AML-193 (cell line): Measurements from ENCODE around the gene PNP.

ENCODE experiments used
- DNase-seq, 2 experiments: peaks; one replicate each; lab custom pipeline; 2025; lab: John Stamatoyannopoulos, UW

Gene PNP

GRCh38 chr14:20455355-20456300, 13.6 kb upstream of the PNP start:
- peak; percentile 75 to 84 for DNase-seq

- no peak for DNase-seq
These were observed 12.2 kb upstream of the PNP start for GRCh38 chr14:20456971-20457370.

DNA sequence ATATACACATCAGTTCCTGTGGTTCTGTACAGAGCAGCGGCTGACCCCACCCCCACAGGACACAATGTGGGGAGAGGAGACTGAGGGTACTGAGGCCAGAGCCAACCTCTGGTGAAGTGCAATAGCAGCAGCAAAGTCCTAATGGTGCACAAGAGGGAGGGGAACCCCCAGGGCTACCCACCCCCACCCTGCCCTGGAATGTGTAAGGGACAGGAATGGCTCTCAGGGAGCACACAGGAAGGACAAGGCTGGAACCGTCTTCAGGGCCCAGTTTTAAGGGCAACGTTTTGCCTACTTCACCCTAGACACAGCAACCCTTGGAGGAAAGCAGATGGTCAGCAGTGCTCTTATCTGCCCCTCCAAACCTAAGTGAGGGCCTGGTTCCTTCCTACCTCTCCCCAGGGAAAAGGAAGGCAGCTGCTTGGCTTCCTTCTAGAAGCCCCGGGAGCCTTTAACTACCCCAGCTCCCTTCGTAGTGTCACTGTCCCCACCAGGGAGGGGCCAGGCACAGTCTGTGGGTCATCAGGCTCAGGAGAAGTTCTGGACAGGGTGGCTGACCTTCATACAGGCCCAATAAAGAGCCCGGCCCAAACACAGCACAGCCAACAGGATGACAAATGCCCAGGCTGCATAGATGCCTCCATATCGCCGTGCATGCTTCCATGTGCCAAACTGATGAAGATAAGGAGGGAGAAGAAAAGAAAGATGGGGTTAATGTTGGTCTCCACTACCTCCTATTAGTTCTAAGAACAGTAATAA, 11.0 kb upstream of the PNP start:
- DNase-seq: no peak

GRCh38 chr14:20460458-20461224, 8.6 kb upstream of the PNP start:
- DNase-seq: no peak

DNA sequence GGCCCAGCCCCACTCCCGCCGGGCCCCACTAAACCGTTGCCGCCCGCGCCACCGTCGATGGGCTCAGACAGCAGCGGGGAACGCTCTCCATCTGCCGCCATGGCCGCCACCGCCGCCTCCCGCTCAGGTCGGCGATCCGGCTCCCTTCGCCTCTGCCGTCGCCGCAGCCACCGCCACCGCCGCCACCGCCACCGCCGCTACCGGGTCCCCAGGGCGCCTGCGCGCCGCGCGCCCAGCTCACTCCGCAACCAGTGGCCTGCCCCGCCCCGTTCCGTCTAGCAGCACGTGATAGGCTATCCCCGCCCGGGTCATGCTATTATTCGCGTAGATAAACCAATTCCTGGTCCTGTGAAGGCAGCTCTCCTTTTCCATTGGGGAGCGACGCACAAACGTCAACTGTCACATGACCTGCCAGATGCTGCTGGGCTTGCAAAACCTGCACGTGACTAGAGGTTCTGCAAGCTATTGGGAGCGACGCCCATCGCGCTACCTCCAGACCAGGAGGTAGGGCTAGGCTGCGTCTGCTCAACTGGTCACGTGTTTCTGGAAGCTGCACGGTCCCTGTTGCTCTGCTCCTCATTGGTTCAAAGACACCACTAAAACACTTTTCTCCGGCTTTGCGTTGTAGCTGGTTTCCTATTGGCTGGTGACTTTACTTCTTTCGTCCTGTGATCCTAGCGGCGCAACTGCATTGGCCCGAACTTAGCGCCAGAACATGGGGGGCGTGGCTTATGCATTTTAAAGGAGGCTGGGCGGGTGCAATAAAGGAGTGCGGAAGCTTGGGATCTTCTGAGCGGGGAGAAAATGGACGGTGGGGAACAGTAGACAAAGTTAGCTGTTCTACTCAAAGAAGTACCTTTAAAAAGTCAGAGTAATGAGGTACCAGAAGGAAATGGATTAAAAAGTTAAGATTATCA, 7.7 kb upstream of the PNP start, which contains the start of gene PIP4P1:
Gene PIP4P1, minus strand, starts transcription at position 210 of the 917 bp plus-strand sequence. Its CDS starts 109 bp downstream, at position 101.
- DNase-seq: peak; percentile 99 to 100

- DNase-seq: no peak
These were observed 403 bp upstream of the PNP start for GRCh38 chr14:20468764-20469241.

GRCh38 chr14:20469890-20470602, 840 bp downstream of the PNP start:
- peak; percentile 75 for DNase-seq

- DNase-seq: no peak
These were observed 1.3 kb downstream of the PNP start for GRCh38 chr14:20470603-20470901.

GRCh38 chr14:20472536-20473169, 3.4 kb downstream of the PNP start:
- DNase-seq: no peak

- no peak for DNase-seq
These were observed 7.6 kb downstream of the PNP start for GRCh38 chr14:20476776-20477175.

DNA sequence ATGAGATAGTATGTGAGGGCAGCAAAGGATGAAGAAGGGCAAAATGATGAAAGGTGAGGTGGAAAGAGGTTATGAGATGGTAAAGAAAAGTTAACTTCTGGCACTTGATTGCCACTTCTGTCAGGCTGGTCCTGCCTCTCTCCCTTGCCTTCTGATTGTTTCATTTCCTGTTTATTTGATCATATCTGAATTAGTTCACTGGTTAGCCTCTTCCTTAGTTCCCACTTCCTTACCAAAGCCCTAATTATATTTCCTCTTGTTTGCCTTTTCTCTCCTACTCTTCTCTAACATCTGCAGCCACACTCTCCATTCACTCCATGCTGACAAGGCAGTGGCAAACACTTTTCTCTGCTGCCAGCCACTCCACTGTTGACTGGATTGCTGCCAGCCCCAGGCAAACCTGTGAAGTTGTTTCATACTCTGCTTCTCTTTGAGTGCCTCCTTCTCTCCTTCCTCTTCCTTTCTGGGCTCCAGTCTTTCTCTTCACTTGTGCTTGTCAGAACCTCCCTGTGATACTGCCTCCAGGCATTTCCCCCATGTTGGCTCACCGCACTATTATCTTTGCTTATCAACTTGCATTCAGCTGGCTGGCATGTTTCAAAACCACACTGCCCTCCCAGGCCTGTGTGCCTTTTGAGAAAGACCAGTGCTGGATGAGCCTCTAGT, 8.1 kb downstream of the PNP start:
- DNase-seq: peak; percentile 73 to 79

- DNase-seq: no peak
These were observed 9.7 kb downstream of the PNP start for GRCh38 chr14:20478894-20479293.

DNA sequence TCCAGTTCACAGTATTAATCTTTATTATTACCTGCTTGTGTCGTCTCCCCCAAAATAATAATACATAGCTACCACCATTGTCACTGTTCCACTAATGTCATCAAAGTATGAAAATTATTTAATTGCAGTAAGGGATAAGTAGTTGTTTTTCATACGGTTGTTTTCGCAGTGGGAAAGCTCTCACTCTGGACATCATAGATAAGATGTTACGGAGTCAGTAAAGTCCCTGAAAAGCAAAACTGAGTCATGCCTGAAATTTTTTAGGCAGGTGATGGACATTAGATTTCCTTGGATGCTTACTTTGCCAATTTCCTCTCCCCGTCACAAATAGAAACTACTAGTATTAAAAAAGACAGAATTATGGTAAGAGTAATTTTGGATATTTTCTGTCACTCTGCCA, 13.2 kb downstream of the PNP start:
- no peak for DNase-seq

GRCh38 chr14:20485900-20486299, 16.7 kb downstream of the PNP start:
- no peak for DNase-seq

DNA sequence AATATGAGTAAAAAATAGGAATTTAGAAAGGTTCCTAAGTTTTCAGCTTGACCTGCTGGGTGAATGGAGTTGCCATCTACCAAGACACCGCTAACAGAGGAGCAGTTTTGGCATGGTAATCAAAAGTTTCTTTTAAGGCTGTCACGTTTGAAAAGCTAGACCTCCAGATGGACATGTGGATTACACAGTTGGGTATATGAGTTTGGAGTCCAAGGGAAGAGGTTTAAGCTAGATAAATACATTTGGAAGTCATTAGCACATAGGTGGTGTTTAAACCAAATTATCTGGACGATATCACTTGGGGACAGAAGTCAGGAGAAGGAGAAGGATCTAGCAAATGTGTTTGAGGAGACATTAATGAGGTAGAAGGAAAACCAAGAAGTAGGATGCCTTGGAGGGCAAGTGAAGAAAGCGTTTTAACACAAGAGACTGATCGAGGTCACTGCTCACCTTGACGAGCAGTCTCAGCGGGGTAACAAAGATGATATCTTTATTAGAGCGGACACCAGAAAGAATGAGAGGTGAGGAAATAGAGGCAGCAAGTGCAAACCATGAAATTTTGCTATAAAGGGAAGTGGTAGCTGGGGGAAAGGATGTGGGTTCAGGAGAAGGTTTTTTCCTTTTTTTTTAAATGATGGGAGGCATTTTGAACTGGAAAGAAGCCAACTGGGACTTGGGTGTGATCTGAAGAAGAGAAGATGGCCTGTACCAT, 17.6 kb downstream of the PNP start:
- DNase-seq: peak; percentile 66 to 68

DNA sequence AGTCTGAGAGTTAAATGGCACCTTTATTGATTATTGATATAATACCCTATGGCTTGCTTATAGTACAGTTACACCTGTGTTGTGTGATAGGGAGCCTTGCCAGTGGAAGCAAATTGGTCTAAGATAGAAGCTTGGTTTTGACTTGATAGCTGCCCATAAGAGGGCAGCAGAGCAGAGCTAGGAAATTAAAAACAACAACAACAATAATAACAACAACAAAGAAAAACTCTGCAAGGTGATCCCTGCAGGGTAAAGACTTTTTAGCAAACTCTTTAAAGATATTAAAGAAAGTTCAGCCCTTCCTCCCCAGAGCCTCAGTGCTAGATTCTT, 18.2 kb downstream of the PNP start:
- DNase-seq: no peak

DNA sequence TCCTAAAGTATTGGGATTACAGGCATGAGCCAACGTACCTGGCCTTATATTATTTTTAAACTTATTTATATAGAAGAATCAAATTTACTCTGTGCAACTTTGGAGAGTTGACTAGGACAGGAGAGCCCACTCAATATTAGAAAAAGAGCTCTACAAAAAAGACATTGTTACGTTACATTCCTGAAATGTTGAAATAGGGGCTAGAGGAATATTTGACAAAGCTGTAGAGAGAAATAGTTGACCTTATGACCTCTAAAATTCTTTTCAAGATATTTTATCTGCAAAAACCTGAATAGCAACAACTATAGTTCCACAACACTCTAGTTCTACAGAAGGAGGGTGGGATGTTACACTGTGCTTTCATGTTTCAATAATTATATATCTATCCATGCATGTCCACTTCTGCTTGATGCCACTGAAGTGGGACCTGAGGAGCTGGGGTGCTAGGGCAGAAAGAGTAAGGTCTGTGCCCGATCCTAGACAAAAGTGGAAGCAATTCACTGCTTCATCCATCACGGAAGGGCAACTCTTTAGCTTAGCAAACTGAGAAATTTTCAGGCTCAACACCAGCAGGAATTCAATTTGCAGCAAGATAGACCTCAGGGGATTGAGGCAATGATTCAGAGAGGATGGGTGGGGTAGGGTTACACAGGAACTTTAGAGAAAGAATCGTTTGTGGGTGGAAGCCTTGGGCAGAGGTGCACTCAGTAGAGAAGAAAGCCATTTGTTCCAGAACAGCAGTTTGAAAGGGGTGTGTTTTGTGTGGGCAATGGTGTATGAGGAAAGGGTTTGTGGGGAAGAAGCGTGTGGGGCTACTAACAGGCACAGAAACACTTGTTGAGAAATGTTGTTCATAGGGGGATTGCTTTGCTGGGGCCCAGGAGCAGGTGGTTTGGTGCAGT, 20.1 kb downstream of the PNP start:
- DNase-seq: peak; percentile 67 to 72

GRCh38 chr14:20490563-20490962, 21.4 kb downstream of the PNP start:
- DNase-seq: no peak
